T47D (cell line): Measurements from ENCODE around the gene ZNF605.
"Not testable (repeated sequence)": the region's sequence is repeated elsewhere in the genome, so short reads cannot be mapped to it uniquely, and the experiment has no call there.

ENCODE experiments used
- DNase-seq, 2 experiments: peaks; one replicate each; pipeline versions ENCODE4 v3.0.0 to v3.0.0-alpha.2; 2011 to 2012; ENCODE audit warnings: low read depth in 1 of 2, low spot score in 1 of 2
- JUND ChIP-seq: IDR thresholded peaks from 2 replicates; pipeline ENCODE4 v1.6.1; 2012; ENCODE audit warnings: low read depth
- in situ Hi-C: cut with HindIII; loops from 2 replicates; pipeline ENCODE4 v1.10.0; 2016; ENCODE audit warnings: low sequenced_read_pairs, low pct_unique_long_range_greater_than_20kb

ZNF605 gene

DNA sequence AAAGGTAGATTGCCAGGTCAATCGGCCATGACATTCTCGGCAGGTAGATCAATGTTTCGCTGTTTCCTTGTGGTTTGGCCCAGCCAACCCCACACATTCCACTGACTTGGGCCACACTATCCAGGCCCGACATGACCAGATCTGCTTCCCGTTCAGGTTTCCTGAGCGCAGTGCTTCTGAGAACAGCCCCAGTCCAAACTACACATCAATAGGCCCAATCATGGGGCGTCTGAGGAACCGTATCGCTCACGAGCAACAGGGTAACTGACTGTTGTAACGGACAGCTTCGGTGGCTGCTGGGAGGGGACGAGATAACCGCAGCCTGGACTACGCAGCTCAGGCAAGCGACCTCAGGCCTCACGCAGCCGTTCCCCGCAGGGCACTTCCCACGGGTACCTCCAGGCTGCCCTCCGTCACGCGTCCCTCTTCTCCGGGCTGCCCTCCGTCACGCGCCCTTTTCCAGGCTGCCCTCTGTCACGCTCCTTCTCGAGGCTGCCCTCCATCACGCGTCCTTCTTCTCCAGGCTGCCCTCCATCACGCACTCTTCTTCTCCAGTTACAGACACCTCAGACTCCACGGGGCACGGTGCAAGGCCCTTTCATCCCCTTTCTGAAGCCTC, 14.7 kb downstream of the ZNF605 start:
- no peak for DNase-seq
- no peak for TF ChIP-seq JUND
- in situ Hi-C loops = no loop called here

DNA sequence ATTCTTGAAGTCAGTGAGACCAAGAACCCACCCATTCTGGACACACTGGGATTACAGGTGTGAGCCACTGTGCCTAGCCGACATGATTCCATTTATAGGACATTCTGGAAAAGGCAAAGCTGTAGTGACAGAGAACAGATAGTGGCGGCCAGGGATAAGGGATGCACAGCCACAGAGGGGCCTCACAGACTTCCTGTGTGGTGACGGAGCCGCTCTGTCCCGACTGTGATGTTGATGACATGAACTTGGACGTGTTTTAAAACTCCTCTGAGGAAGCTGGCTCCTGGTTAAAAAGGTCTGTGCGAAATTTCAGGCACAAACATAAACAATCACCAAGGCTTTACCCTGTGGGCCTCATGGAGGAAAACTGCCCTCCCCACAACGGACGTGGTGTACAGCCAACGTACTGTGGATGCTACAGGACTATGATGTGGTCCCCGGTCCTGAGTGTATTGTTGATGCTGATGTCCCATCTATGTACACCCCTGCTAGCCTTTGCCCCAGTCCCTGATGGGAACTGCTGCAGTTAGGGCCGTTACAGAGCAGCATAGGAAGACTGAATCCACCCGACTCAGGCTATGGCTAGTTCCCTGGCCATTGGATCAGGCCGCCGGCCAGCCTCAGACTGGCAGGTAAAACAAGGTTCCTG, 15.9 kb downstream of the ZNF605 start:
- TF ChIP-seq JUND = no peak
- in situ Hi-C loops = no loop called here
- no peak for DNase-seq

DNA sequence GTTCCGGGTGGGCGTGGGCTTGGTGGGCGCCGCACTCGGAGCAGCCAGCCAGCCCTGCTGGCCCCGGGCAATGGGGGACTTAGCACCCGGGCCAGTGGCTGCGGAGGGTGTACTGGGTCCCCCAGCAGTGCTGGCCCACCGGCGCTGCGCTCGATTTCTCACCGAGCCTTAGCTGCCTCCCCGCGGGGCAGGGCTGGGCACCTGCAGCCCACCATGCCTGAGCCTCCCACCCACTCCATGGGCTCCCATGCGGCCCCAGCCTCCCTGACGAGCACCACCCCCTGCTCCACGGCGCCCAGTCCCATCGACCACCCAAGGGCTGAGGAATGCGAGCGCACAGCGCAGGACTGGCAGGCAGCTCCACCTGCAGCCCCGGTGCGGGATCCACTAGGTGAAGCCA, 17.3 kb downstream of the ZNF605 start:
- in situ Hi-C loops, DNase-seq: not testable (repeated sequence)

DNA sequence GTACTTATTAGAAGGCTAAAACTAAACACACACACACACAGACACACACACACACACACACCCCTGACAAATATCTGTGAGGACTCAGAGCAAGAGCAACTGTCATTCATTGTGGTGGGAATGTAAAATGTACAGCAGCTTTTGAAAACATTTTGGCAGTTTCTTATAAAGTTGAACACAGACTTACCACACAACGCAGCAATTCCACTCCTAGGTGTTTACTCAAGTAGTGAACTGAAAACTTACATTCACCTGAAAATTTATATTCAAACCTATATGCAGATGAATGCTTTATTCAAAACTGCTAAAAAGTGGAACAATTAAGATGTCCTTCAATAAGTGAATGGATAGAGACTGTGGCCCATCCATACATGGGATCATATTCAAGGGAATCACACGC, 18.6 kb downstream of the ZNF605 start:
- no peak for TF ChIP-seq JUND
- no peak for DNase-seq
- in situ Hi-C loops = no loop called here

DNA sequence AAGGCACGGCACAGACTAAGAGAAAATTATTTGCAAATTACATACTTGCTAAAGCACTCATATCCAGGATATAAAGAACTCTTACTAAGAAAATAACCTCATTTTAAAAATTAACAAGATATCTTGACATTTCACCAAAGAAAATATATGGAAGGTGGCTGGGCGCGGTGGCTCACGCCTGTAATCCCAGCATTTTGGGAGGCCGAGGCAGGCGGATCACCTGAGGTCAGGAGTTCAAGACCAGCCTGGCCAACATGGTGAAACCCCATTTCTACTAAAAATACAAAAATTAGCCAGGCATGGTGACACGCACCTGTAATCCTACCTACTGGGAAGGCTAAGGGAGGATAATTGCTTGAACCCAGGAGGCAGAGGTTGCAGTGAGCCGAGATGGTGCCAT, 19.2 kb downstream of the ZNF605 start:
- in situ Hi-C loops, DNase-seq: not testable (repeated sequence)

DNA sequence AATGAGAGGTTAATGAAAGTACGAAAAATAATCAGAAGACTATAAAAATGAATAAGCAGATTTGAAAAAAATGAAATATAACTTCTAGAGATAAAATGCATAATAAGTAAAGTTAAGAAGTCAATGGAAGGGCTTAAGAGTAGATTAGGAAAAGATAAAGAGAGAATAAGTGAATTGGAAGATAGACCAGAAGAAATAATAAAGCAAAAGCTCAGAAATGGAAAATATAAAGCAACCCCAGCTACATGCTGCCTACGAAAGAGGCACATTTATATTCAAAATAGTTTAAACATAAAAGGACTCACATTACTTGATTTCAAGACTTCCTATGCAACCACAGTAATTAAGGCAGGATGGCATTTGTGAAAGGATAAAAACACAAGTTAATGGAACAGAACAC, 19.9 kb downstream of the ZNF605 start:
- in situ Hi-C loops = no loop called here
- TF ChIP-seq JUND = no peak
- no peak for DNase-seq

DNA sequence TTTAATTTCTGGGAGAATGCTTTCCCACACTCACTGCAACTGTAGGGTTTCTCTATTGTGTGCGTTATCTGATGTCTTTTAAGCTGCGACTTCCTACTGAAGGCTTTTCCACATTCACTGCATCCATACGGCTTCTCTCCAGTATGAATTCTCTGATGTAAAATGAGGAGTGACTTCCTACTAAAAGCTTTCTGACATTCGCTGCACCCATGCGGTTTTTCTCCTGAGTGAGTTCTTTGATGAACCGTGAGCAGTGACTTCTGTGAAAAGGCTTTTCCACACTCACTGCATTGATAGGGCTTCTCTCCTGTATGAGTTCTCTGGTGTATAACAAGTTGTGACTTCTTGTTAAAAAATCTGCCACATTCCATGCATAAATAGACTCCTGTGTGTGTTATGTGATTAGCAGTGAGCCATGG, 29.7 kb downstream of the ZNF605 start:
- no peak for TF ChIP-seq JUND
- in situ Hi-C loops = no loop called here
- DNase-seq = no peak

DNA sequence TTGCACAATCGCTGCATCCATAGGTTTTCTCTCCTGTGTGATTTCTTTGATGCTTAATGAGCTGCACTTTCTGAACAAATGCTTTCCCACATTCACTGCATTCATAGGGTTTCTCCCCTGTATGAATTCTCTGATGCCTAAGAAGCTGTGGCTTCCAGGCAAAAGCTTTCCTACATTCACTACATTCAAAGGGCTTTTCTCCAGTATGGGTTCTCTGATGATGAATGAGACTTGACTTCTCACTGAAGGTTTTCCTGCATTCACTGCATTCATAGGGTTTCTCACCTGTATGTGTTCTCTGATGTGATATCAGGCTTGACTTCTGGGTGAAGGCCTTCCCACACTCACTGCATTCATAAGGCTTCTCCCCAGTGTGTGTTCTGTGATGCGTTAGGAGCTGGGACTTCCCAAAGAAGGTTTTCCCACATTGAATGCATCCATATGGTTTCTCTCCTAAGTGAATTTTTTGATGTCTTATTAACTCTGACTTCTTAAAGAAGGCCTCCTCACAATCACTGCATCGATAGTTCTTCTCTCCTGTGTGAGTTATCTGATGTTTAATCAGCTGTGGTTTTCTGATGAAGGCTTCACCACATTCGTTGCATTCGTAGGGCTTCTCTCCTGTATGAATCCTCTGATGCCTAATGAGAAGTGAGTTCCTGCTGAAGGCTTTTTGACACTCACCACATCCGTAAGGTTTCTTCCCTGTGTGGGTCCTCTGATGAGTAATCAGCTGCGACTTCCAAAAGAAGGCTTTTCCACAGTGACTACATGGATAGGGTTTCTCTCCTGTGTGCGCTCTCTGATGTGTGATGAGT, 30.3 kb downstream of the ZNF605 start:
- TF ChIP-seq JUND = no peak
- in situ Hi-C loops = no loop called here

DNA sequence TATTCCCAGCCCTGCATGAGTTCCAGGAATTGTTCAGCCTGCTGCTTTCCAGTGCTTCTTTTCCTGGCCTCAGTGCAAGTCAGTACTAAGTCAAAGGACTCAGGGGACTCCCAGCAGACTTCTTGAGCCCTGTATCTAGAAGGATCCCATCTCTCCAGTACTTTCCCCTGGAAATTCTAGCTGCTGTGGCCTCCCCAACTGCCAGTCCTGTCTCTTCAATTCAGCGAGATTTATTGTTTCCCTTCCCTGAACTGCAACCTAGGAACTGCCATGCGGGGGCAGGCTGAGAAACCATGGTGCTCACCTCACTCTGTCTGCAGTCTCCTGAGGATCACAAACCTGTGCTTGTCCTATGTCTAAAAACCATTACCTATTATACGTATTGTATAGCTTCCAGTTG, 31.8 kb downstream of the ZNF605 start:
- DNase-seq = no peak
- in situ Hi-C loops = no loop called here
- TF ChIP-seq JUND = no peak

More for the DNA sequence above, 30.3 kb downstream of the ZNF605 start:
- DNase-seq = peak in 1 of 2 experiments; percentile 41

DNA sequence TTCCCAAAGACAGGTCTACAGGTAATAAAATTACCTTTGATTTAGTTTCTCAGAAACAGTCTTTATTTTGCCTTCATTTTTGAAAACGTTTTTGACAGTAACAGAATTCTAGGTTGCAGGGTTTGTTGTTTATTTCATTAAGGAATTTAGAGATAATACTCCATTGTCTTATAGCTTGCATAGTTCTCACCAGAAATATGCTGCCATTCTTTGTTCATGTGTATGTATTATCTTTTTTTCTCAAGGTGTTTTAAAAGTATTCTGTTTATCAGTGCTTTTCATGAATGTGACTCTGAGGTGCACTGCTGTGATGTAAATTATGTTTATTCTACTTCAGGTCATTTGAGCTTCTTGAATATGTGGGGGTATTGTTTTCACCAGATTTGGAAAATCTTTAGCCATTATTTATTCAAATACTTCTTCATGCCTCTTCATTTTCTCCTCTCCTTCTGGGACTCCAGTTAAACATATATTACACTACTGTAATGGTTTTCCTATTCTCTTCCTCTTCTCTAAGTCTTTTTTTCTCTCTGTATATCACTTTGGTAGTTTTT, 32.7 kb downstream of the ZNF605 start:
- TF ChIP-seq JUND = no peak
- in situ Hi-C loops = no loop called here
- no peak for DNase-seq

DNA sequence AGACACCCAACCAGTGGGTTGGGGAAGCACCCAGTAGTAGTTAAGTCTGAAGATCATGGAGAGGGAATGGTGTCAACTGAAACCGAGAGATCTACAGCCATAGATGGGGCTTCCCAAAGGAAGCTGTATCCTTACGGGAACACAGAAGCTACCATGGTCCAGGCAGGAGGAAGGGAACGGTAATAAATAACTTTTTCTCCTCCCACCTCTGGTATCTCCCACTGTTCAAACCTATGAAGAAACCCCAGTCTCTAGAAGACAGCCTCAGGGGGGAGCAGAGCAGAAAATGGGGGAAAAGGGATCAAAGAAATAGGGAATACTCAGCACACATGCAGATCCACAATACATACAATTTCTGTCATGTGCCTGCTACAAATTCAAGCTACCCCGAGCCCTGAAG, 33.4 kb downstream of the ZNF605 start:
- no peak for DNase-seq
- in situ Hi-C loops = no loop called here
- TF ChIP-seq JUND = no peak

DNA sequence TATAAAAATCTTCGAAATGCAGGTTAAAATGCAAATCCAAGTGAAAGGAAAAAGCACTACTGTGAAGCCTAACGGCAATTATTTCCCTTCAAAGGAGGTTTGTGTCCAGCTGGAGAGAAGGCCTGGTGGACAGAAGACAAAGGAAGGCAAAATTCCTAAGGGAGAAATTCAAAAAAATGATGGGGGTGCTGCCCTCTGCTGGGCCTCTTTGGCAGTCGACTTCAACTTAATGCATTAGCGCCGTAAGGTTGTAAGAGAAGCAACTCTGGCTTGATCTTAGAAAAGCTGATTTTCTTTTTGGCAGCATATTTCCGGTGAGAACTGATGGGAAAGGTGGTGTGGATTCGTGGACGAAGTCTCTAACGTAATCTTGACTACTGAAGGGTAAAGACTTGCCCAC, 34.4 kb downstream of the ZNF605 start:
- no peak for DNase-seq
- no peak for TF ChIP-seq JUND
- in situ Hi-C loops = no loop called here

DNA sequence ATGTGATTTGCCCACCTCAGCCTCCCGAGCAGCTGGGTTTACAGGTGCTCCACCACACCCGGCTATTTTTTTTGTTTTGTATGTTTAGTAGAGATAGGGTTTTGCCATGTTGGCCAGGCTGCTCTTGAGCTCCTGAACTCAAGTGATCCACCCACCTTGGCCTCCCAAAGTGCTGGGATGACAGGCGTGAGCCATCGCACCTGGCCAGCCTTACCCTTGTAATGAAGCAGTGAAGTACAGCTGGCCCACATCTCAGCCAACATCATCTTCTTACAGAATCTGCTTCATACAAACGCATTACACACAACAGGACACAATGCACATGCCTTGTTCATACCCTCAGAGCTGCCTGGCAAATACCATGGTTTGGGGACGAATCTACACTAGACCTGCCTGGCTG, 37.4 kb downstream of the ZNF605 start:
- no peak for TF ChIP-seq JUND
- in situ Hi-C loops = no loop called here
- DNase-seq = no peak
